Measurements from ENCODE around the gene SEMA3F.

SEMA3F gene

DNA sequence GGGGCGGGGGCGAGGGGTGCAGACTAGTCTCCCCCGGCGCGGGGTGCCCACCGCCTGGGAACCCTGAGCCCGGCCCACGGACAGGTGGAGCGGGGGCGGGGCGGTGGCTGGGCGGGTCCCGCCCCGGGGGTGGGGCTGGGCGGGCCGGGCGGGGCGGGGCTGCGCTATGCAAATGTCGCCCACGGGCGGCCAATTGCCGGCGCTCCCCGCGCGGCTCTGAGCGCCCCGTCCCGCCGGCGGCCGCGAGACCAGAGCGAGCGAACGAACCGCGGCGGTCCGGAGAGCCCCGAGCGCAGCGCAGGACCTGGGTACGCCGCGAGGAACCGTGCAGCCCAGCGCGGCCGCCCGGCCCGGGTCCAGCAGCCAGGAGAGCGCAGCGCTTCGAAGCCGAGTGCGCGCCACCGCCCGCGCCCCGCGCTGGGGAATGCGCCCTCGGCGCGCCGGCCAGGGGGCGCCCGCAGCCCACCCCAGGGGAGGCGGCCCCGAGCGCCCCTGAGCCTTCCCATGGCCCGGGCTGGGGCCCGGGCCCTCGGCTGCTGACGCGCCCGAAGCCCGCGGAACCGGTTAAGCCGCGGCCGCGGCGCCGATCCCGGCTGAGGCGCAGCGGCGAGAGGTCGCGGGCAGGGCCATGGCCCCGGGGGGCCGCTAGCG, at the start of gene SEMA3F:
TSS of gene SEMA3F (plus strand) at position 485 of the 651 bp plus-strand sequence. CDS start 4,299 bp downstream, outside the sequence.
- Histone ChIP-seq H3K4me3 (ENCODE audit: low read length) (peak within 1 kb of the TSS; percentile 62), H3K36me3 (replicated peaks; ENCODE audit: insufficient read depth, low read length) (no peaks in the 10 kb centered on the region), H3K9ac (ENCODE audit: low read length) (no peak within 1 kb of the TSS), H3K4me2 (ENCODE audit: low read depth, low read length) (peak within 1 kb of the TSS; percentile 98), H4K20me1 (ENCODE audit: insufficient read depth, low read length) (no peaks in the 10 kb centered on the region), H3K4me1 (ENCODE audit: low read length) (0 out of 2 replicates have a peak, but pooled peaks cover 4% of the 10 kb centered on the region), H3K27me3 (replicated peaks; ENCODE audit: insufficient read depth, low read length) (peaks cover 68% of the 10 kb centered on the region), H3K9me3 (replicated peaks; ENCODE audit: insufficient read depth, low read length) (no peaks in the 10 kb centered on the region), H2AFZ (ENCODE audit: low read length) (peak within 1 kb of the TSS; percentile 69), H3F3A (ENCODE audit: insufficient read depth, low read length) (no peaks in the 10 kb centered on the region), H3K9me2 (replicated peaks; ENCODE audit: insufficient read depth, low read length) (no peaks in the 10 kb centered on the region), H3K79me2 (ENCODE audit: low read length) (no peaks in the 10 kb centered on the region), H3K27ac (ENCODE audit: low read length) (no peak within 1 kb of the TSS)
- DNase-seq = peak; percentile 76
- TF ChIP-seq, protein P1, sequence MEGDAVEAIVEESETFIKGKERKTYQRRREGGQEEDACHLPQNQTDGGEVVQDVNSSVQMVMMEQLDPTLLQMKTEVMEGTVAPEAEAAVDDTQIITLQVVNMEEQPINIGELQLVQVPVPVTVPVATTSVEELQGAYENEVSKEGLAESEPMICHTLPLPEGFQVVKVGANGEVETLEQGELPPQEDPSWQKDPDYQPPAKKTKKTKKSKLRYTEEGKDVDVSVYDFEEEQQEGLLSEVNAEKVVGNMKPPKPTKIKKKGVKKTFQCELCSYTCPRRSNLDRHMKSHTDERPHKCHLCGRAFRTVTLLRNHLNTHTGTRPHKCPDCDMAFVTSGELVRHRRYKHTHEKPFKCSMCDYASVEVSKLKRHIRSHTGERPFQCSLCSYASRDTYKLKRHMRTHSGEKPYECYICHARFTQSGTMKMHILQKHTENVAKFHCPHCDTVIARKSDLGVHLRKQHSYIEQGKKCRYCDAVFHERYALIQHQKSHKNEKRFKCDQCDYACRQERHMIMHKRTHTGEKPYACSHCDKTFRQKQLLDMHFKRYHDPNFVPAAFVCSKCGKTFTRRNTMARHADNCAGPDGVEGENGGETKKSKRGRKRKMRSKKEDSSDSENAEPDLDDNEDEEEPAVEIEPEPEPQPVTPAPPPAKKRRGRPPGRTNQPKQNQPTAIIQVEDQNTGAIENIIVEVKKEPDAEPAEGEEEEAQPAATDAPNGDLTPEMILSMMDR (IDR thresholded peaks at IDR 0.05; ENCODE audit: low read length) = no peak
- TF ChIP-seq EZH2 (optimal IDR thresholded peaks at IDR 0.05; ENCODE audit: low read depth, low read length) (no peak), EZH2phosphoT487 (IDR thresholded peaks at IDR 0.05; ENCODE audit: low read length) (no peak)

DNA sequence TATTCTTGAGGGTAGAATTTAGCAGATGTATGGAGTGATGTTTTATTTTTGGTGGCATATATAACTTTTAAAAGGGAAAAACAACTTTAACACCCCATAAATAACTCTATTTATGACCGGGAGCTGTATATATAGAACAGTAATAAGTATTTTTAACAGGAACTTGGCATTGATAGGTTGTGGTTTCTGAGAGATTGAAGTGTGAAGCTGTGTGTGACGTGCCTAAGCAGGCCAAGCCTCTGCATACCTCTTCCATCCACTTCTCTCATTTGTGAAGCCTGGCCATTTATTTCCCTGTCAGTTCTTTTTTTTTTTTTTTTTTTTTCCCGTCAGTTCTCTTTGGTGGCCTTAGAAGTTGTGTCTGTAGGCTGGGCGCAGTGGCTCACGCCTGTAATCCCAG, 43.4 kb upstream of the SEMA3F start:
- TF ChIP-seq EZH2phosphoT487 (IDR thresholded peaks at IDR 0.05; ENCODE audit: low read length) (no peak), EZH2 (optimal IDR thresholded peaks at IDR 0.05; ENCODE audit: low read depth, low read length) (no peak)
- TF ChIP-seq, protein P1 (IDR thresholded peaks at IDR 0.05; ENCODE audit: low read length) = no peak
- Histone ChIP-seq H3K9ac (ENCODE audit: low read length) (no peak overlapping the region), H3K4me1 (ENCODE audit: low read length) (no peaks in the 10 kb centered on the region), H3K4me3 (ENCODE audit: low read length) (no peak overlapping the region), H3K9me2 (replicated peaks; ENCODE audit: insufficient read depth, low read length) (no peaks in the 10 kb centered on the region), H3K9me3 (replicated peaks; ENCODE audit: insufficient read depth, low read length) (no peaks in the 10 kb centered on the region), H3K36me3 (replicated peaks; ENCODE audit: insufficient read depth, low read length) (peaks cover 28% of the 10 kb centered on the region), H3F3A (ENCODE audit: insufficient read depth, low read length) (no peaks in the 10 kb centered on the region; the same call in 1 of the 2 replicates), H3K79me2 (ENCODE audit: low read length) (peaks cover 14% of the 10 kb centered on the region), H2AFZ (ENCODE audit: low read length) (no peak overlapping the region), H4K20me1 (ENCODE audit: insufficient read depth, low read length) (no peaks in the 10 kb centered on the region), H3K4me2 (ENCODE audit: low read depth, low read length) (no peak overlapping the region), H3K27ac (ENCODE audit: low read length) (no peak overlapping the region), H3K27me3 (replicated peaks; ENCODE audit: insufficient read depth, low read length) (no peaks in the 10 kb centered on the region)
- DNase-seq = no peak

DNA sequence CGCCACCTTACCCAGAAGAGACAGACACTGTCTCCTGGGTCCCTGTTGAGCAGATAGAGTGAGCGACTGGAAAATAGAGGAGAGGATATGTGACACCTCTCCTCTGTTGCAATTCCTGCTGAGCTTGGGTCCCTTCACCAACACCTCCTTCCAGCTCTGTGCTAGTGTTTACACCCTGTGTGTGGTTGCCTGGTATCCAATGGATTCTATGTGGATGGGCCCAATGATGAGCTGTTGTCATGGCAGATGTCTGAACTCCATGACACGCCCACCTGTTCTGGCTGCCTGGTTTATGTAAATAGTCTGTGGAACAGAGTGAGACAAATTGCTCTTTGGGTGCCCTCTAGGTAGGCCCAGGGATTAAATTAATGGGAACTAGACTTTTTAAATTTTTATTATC, 42.7 kb upstream of the SEMA3F start:
- no peak overlapping the region for H3K4me3 ChIP-seq (ENCODE audit: low read length)
- H3K9ac ChIP-seq (ENCODE audit: low read length) = no peak overlapping the region
- H3K9me3 ChIP-seq (replicated peaks; ENCODE audit: insufficient read depth, low read length) = no peaks in the 10 kb centered on the region
- peaks cover 12% of the 10 kb centered on the region for H3K79me2 ChIP-seq (ENCODE audit: low read length)
- H3K4me1 ChIP-seq (ENCODE audit: low read length) = no peaks in the 10 kb centered on the region
- no peaks in the 10 kb centered on the region for H3K27me3 ChIP-seq (replicated peaks; ENCODE audit: insufficient read depth, low read length)
- H3K36me3 ChIP-seq (replicated peaks; ENCODE audit: insufficient read depth, low read length) = peaks cover 25% of the 10 kb centered on the region; the same call in 1 of the 2 replicates
- no peaks in the 10 kb centered on the region for H4K20me1 ChIP-seq (ENCODE audit: insufficient read depth, low read length)
- DNase-seq = no peak
- H3F3A ChIP-seq (ENCODE audit: insufficient read depth, low read length) = no peaks in the 10 kb centered on the region; the same call in 1 of the 2 replicates
- no peak overlapping the region for H2AFZ ChIP-seq (ENCODE audit: low read length)
- TF ChIP-seq, protein P1 (IDR thresholded peaks at IDR 0.05; ENCODE audit: low read length) = no peak
- TF ChIP-seq EZH2 (optimal IDR thresholded peaks at IDR 0.05; ENCODE audit: low read depth, low read length) = no peak
- TF ChIP-seq EZH2phosphoT487 (IDR thresholded peaks at IDR 0.05; ENCODE audit: low read length) = no peak
- no peak overlapping the region for H3K4me2 ChIP-seq (ENCODE audit: low read depth, low read length)
- H3K9me2 ChIP-seq (replicated peaks; ENCODE audit: insufficient read depth, low read length) = no peaks in the 10 kb centered on the region
- no peak overlapping the region for H3K27ac ChIP-seq (ENCODE audit: low read length)
